GM12878 (cell line): ENCODE measurements around the gene RUBCNL. TPM values are rescaled to one million over a fixed set of nuclear protein-coding genes. Genes with fewer than 3 reads are reported as not detected.

Experiments
- ATAC-seq: fragments of 200-7000 bp; cut with Tn5 transposase; 3 replicates; pipeline ENCODE4 v1.9.1; 2020; ENCODE audit warnings: mild to moderate bottlenecking, moderate library complexity
- BruUV-seq: library from RNA; stranded (reverse); fragments of 400-500 nt; replicated peaks from 2 replicates; lab custom pipeline; 2021; lab: Mats Ljungman, UMichigan
- CTCF ChIA-PET: fragments of 300-600 bp; sonication (Branson Sonifier 250); formaldehyde crosslinking; extraction: SDS; loops from one replicate; lab custom pipeline; 2021; ENCODE audit warnings: inconsistent platforms; lab: Yijun Ruan, JAX
- POLR2A ChIA-PET: fragments of 350-600 bp; formaldehyde crosslinking; extraction: SDS; loops from one replicate; lab custom pipeline; 2021; ENCODE audit warnings: inconsistent platforms; lab: Charles Lee
- RAD21 ChIA-PET: fragments of 300-600 bp; sonication (Branson Sonifier 250); formaldehyde crosslinking; loops from one replicate; lab custom pipeline; 2023; ENCODE audit warnings: antibody characterized with exemption; ENCODE audit not compliant: unreplicated experiment; lab: Charles Lee
- SMC1A ChIA-PET: fragments of 300-600 bp; sonication (Branson Sonifier 250); formaldehyde crosslinking; loops from one replicate; lab custom pipeline; 2023; ENCODE audit not compliant: unreplicated experiment, uncharacterized antibody; lab: Charles Lee
- DNase-seq: peaks from one replicate; pipeline ENCODE4 v3.0.0-alpha.2; 2011; ENCODE audit warnings: low read depth, low spot score
- FAIRE-seq: peaks from 3 replicates; lab custom pipeline; 2011; peaks lifted over from hg19 to GRCh38; lab: Jason Lieb, UNC
- H2AFZ ChIP-seq: 2 replicates; pipeline ENCODE4 v1.6.0; 2011; ENCODE audit warnings: low read depth, low read length, control low read depth; ENCODE audit not compliant: control insufficient read depth
- H3K27ac ChIP-seq: 2 replicates; pipeline ENCODE4 v1.5.1; 2011; ENCODE audit warnings: control low read depth; ENCODE audit not compliant: control insufficient read depth, insufficient read depth
- H3K27me3 ChIP-seq, 2 experiments: replicated peaks in 1 of 2; 2 replicates each; pipeline versions ENCODE4 v1.6.0 to v1.6.1; 2011; ENCODE audit warnings: low read length in 1 of 2; ENCODE audit not compliant: control insufficient read depth in 2 of 2, insufficient read depth in 2 of 2
- H3K36me3 ChIP-seq, 2 experiments: 2 replicates each; pipeline ENCODE4 v1.5.1; 2011; ENCODE audit warnings: low read length in 1 of 2; ENCODE audit not compliant: control insufficient read depth in 2 of 2, insufficient read depth in 2 of 2
- H3K4me1 ChIP-seq: 2 replicates; pipeline ENCODE4 v1.6.1; 2011; ENCODE audit warnings: mild to moderate bottlenecking, low read length, moderate library complexity, mixed read lengths; ENCODE audit not compliant: control insufficient read depth, insufficient read depth
- H3K4me2 ChIP-seq: 2 replicates; pipeline ENCODE4 v1.6.0; 2011; ENCODE audit warnings: control low read depth; ENCODE audit not compliant: control insufficient read depth, insufficient read depth
- H3K4me3 ChIP-seq: fragments of 200-600 bp; sonication (generic); 2 replicates; pipeline ENCODE4 v1.5.1; 2016
- H3K79me2 ChIP-seq: 2 replicates; pipeline ENCODE4 v1.6.0; 2011; ENCODE audit warnings: low read length; ENCODE audit not compliant: control insufficient read depth, insufficient read depth
- H3K9ac ChIP-seq: 2 replicates; pipeline ENCODE4 v1.8.0; 2011; ENCODE audit warnings: low read length, control low read depth, mixed read lengths; ENCODE audit not compliant: control insufficient read depth, insufficient read depth
- H3K9me3 ChIP-seq: replicated peaks from 3 replicates; pipeline ENCODE4 v1.5.1; 2011; ENCODE audit warnings: mild to moderate bottlenecking, low read length; ENCODE audit not compliant: control insufficient read depth, insufficient read depth
- H4K20me1 ChIP-seq: 2 replicates; pipeline ENCODE4 v1.6.0; 2011; ENCODE audit not compliant: control insufficient read depth, insufficient read depth
- BACH1 ChIP-seq: fragments of 450-650 bp; IDR thresholded peaks from 2 replicates; pipeline ENCODE4 v1.6.1; 2017; ENCODE audit warnings: mild to moderate bottlenecking, borderline replicate concordance
- EED ChIP-seq: sonication (generic); IDR thresholded peaks from 2 replicates; pipeline ENCODE4 v1.6.1; 2016; ENCODE audit warnings: antibody characterized with exemption, low read depth
- EZH2 ChIP-seq: IDR thresholded peaks from 2 replicates; pipeline ENCODE4 v1.6.1; 2012; ENCODE audit warnings: low read depth, mild to moderate bottlenecking, control low read depth, inconsistent platforms, low read length, borderline replicate concordance; ENCODE audit not compliant: control insufficient read depth
- GABPA ChIP-seq: IDR thresholded peaks from 2 replicates; pipeline ENCODE4 v1.6.1; 2014; ENCODE audit warnings: antibody characterized with exemption, low read depth, mild to moderate bottlenecking, inconsistent platforms
- HCFC1 ChIP-seq: fragments of 150-350 bp; IDR thresholded peaks from 2 replicates; pipeline ENCODE4 v1.6.1; 2014; ENCODE audit warnings: low read length
- HDAC2 ChIP-seq: fragments of 200-600 bp; sonication (generic); IDR thresholded peaks from 2 replicates; pipeline ENCODE4 v1.6.1; 2017
- IKZF1 ChIP-seq: fragments of 450-650 bp; conservative IDR thresholded peaks from 2 replicates; pipeline ENCODE4 v1.6.1; 2017; ENCODE audit warnings: antibody characterized with exemption, mild to moderate bottlenecking
- PML ChIP-seq: IDR thresholded peaks from 2 replicates; pipeline ENCODE4 v1.6.1; 2012; ENCODE audit warnings: low read length, inconsistent platforms
- RBBP5 ChIP-seq: fragments of 200-600 bp; sonication (generic); conservative IDR thresholded peaks from 2 replicates; pipeline ENCODE4 v1.6.1; 2016
- SMAD1 ChIP-seq: fragments of 450-650 bp; IDR thresholded peaks from 2 replicates; pipeline ENCODE4 v1.6.1; 2018; ENCODE audit warnings: mild to moderate bottlenecking, low read depth; ENCODE audit not compliant: partially characterized antibody
- SMC3 ChIP-seq: IDR thresholded peaks from 2 replicates; pipeline ENCODE4 v1.6.1; 2011; ENCODE audit warnings: low read length, improper control_type of control experiment, borderline replicate concordance
- SPI1 ChIP-seq: IDR thresholded peaks from 2 replicates; pipeline ENCODE4 v1.6.1; 2011; ENCODE audit warnings: low read depth, mild to moderate bottlenecking, low read length, moderate library complexity, borderline replicate concordance; ENCODE audit not compliant: insufficient read depth
- SRF ChIP-seq, 2 experiments: IDR thresholded peaks; 2 replicates each; pipeline ENCODE4 v1.6.1; 2011; ENCODE audit warnings: low read depth in 2 of 2, low read length in 2 of 2, mild to moderate bottlenecking in 1 of 2, moderate library complexity in 1 of 2
- STAT3 ChIP-seq: IDR thresholded peaks from 2 replicates; pipeline ENCODE4 v1.6.1; 2011; ENCODE audit warnings: low read depth, low read length, improper control_type of control experiment
- ZNF274 ChIP-seq: IDR thresholded peaks from one replicate; pipeline ENCODE4 v1.8.0; 2011; ENCODE audit not compliant: insufficient read length, insufficient read depth
- WGBS: methylation state at CpG from one replicate; pipeline ENCODE4 v1.1.6; 2016; ENCODE audit warnings: low lambda C conversion rate; ENCODE audit not compliant: insufficient replicate concordance, insufficient coverage; ENCODE audit errors: missing lambda C conversion rate; 5-methylcytosine and 5-hydroxymethylcytosine counted together
- in situ Hi-C: fragments of 300-500 bp; cut with MboI; formaldehyde crosslinking; loops from 9 replicates; pipeline ENCODE4 v1.14.3; 2018; ENCODE audit warnings: mixed read lengths
- intact Hi-C: fragments of 100-400 bp; cut with micrococcal nuclease; formaldehyde crosslinking; loops from one replicate; pipeline ENCODE4 v1.14.2; 2022; ENCODE audit not compliant: unreplicated experiment
- polyA plus RNA-seq, 11 experiments: library from polyadenylated mRNA; depleted of rRNA in 4 of 11; unstranded in 6 of 11; stranded (reverse) in 5 of 11; fragments of >200 nt; fragmentation: Nextera tagmentation in 4 of 11; fragmentation: Illumina TruSeq in 1 of 11; extraction: Ambion mirVana in 4 of 11; extraction: Trizol in 1 of 11; gene quantifications; 1 replicate in 1 of 11; 2 replicates in 10 of 11; pipeline versions ENCODE4 v1.2.1 to v1.2.3, GENCODE V29; 2011 to 2016; ENCODE audit warnings: inconsistent platforms in 2 of 11, missing spikeins in 2 of 11, low read depth in 1 of 11
- total RNA-seq, 4 experiments: library from RNA; depleted of rRNA in 3 of 4; stranded (reverse); fragments of >200 nt in 3 of 4; fragmentation: Illumina TruSeq in 1 of 4; extraction: Trizol in 1 of 4; gene quantifications; 2 replicates each; pipeline versions ENCODE4 v1.2.1 to v1.2.3, GENCODE V29; 2013 to 2021
- TF ChIP-seq, protein P1 (sequence below): fragments of 450-650 bp; formaldehyde crosslinking; IDR thresholded peaks from 2 replicates; pipeline ENCODE4 v1.5.0; 2022; ENCODE audit warnings: mild to moderate bottlenecking, missing genetic modification characterization
- TF ChIP-seq, protein P2 (sequence below): IDR thresholded peaks from 2 replicates; pipeline ENCODE4 v1.6.1; 2012; ENCODE audit warnings: low read depth, low read length, improper control_type of control experiment

The RUBCNL gene
- total and polyA plus RNA-seq, 10 of the 15 experiments (the other 5 are each of a cell fraction or from before 2014, with no cell fraction given): 0.71 to 51.9 (median 38.2) TPM

DNA sequence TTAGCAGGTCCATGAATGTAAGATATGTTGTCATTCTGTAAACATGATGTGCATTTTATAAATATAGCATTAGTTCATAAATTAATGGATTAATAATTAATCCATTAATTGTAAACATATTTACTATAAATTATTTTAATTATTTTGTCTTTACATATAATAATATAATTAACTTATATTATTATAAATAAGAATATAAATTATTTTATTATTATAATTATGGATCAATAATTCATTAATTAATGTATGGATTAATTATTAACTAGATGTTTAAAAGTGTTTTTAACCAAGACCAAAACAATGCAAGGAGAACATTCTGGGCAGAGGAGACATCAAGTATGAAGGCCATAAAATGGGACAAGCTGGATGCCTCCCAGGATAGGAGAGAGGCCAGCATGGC, 72.0 kb downstream of the RUBCNL start (continued):
- TF ChIP-seq BACH1: no peak

DNA sequence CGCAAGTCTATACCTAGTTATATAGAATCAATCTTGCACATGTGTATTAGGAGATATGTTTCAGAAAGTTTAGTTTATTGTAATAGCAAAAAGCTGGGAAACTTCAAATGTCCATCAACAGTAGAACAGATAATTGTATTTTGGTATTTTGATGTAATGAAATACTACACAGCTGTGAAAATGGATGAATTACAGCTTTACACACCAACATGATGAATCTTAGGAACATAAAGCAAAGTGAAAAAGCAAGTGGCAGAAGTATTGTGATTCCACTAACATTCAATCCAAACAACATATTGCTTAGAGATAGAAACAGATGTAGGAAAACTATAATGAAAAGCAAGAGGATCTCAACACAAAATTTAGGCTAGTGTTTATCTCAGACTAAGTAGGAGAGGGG, 72.5 kb downstream of the RUBCNL start:
- 96% methylated on average over 1 of the region's 1 CpG for WGBS
- Histone ChIP-seq H3K9me3 (no peaks in the 10 kb centered on the region), H3K27me3 (no peaks in the 10 kb centered on the region), H3K9ac (no peak overlapping the region), H3K79me2 (no peaks in the 10 kb centered on the region), H2AFZ (no peak overlapping the region), H3K4me2 (no peak overlapping the region), H3K4me3 (no peak overlapping the region), H3K27ac (no peak overlapping the region)
- ATAC-seq: no peak
- POLR2A ChIA-PET: no interaction called here
- CTCF ChIA-PET: no interaction called here
- DNase-seq: no peak
- in situ Hi-C loops: no loop called here
- no peak for FAIRE-seq
- intact Hi-C loops: no loop called here
- TF ChIP-seq PML (no peak), SMC3 (no peak), EED (no peak), STAT3 (no peak), SMAD1 (no peak), ZNF274 (no peak), EZH2 (no peak), HCFC1 (no peak), SPI1 (no peak), SRF (IDR thresholded peaks at IDR 0.05; ENCODE audit: low read depth in 2 of 2, low read length in 2 of 2) (no peak), GABPA (no peak), RBBP5 (no peak), HDAC2 (no peak), IKZF1 (no peak)
- TF ChIP-seq, protein P1, sequence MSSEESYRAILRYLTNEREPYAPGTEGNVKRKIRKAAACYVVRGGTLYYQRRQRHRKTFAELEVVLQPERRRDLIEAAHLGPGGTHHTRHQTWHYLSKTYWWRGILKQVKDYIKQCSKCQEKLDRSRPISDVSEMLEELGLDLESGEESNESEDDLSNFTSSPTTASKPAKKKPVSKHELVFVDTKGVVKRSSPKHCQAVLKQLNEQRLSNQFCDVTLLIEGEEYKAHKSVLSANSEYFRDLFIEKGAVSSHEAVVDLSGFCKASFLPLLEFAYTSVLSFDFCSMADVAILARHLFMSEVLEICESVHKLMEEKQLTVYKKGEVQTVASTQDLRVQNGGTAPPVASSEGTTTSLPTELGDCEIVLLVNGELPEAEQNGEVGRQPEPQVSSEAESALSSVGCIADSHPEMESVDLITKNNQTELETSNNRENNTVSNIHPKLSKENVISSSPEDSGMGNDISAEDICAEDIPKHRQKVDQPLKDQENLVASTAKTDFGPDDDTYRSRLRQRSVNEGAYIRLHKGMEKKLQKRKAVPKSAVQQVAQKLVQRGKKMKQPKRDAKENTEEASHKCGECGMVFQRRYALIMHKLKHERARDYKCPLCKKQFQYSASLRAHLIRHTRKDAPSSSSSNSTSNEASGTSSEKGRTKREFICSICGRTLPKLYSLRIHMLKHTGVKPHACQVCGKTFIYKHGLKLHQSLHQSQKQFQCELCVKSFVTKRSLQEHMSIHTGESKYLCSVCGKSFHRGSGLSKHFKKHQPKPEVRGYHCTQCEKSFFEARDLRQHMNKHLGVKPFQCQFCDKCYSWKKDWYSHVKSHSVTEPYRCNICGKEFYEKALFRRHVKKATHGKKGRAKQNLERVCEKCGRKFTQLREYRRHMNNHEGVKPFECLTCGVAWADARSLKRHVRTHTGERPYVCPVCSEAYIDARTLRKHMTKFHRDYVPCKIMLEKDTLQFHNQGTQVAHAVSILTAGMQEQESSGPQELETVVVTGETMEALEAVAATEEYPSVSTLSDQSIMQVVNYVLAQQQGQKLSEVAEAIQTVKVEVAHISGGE (CRISPR knock-in tag): no peak
- TF ChIP-seq, protein P2, sequence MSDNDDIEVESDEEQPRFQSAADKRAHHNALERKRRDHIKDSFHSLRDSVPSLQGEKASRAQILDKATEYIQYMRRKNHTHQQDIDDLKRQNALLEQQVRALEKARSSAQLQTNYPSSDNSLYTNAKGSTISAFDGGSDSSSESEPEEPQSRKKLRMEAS: no peak
- TF ChIP-seq, all 136 proteins: peak for 0
- ChIA-PET RAD21 (interaction anchor here (1.1 kb wide), 1 partner anchor 55 kb away, joined by 3 read pairs; no protein-coding TSS in a partner anchor), SMC1A (interaction anchor here (1.1 kb wide), 1 partner anchor 691 kb away, joined by 3 read pairs; no protein-coding TSS in a partner anchor)
- no TSS peak for BruUV-seq
- Histone ChIP-seq H4K20me1 (no peaks in the 10 kb centered on the region), H3K4me1 (no peaks in the 10 kb centered on the region), H3K36me3 (no peaks in the 10 kb centered on the region)
